ENCODE results near the gene RPL41.

- TF ChIP-seq POLR2A (IDR thresholded peaks at IDR 0.05; ENCODE audit: low read depth, low read length) (no peak), TAF1 (IDR thresholded peaks at IDR 0.05; ENCODE audit: borderline replicate concordance, low read depth, low read length) (no peak)
Measured at GRCh38 chr12:56081393-56082347, 34.8 kb upstream of the RPL41 start.
